ENCODE data around the gene TMEM151B.

GRCh38 chr6:44238687-44239350, 31.4 kb upstream of the TMEM151B start:
- TF ChIP-seq CTCF (IDR thresholded peaks at IDR 0.05) (no peak), POLR2A (IDR thresholded peaks at IDR 0.05) (no peak)
